Prostate gland (tissue), 2 donors: ENCODE data around the gene NEIL1. TPM values are rescaled to one million over a fixed set of nuclear protein-coding genes. Genes with fewer than 3 reads are reported as not detected.
"Not testable (repeated sequence)": the region's sequence is repeated elsewhere in the genome, so short reads cannot be mapped to it uniquely, and the experiment has no call there.

Experiments
- DNase-seq: peaks from one replicate; pipeline ENCODE4 v3.0.0-alpha.2; 2019; ENCODE audit warnings: low spot score
- H3K27ac ChIP-seq, 2 donors: fragments of 200-600 bp; sonication (generic); 2 replicates each; pipeline ENCODE4 v1.5.1; 2017 to 2019
- H3K27me3 ChIP-seq: fragments of 200-600 bp; sonication (generic); replicated peaks from 2 replicates; pipeline ENCODE4 v1.5.1; 2019; ENCODE audit not compliant: insufficient read depth
- H3K36me3 ChIP-seq, 2 donors: fragments of 200-600 bp; sonication (generic); 1 replicate in 1 of 2; 2 replicates in 1 of 2; pipeline versions ENCODE4 v1.5.1 to v1.8.1; 2017 to 2019
- H3K4me1 ChIP-seq: fragments of 200-600 bp; sonication (generic); replicated peaks from 2 replicates; pipeline ENCODE4 v1.5.1; 2019
- H3K4me3 ChIP-seq, 2 donors: fragments of 200-600 bp; sonication (generic); 2 replicates each; pipeline ENCODE4 v1.5.1; 2017 to 2019
- H3K9me3 ChIP-seq: fragments of 200-600 bp; sonication (generic); 2 replicates; pipeline ENCODE4 v1.5.1; 2017
- POLR2A ChIP-seq: fragments of 450-650 bp; IDR thresholded peaks from one replicate; pipeline ENCODE4 v1.6.1; 2016; ENCODE audit warnings: antibody characterized with exemption, mild to moderate bottlenecking
- POLR2AphosphoS5 ChIP-seq: sonication (generic); formaldehyde crosslinking; IDR thresholded peaks from one replicate; pipeline ENCODE4 v1.6.1; 2017; ENCODE audit warnings: antibody characterized with exemption
- WGBS: methylation state at CpG from one replicate; pipeline ENCODE4 v1.1.5; 2018; 5-methylcytosine and 5-hydroxymethylcytosine counted together
- intact Hi-C: fragments of 100-400 bp; cut with DNase I; formaldehyde crosslinking; loops from one replicate; pipeline ENCODE4 v1.14.2; 2022
- total RNA-seq, 2 donors: library from RNA; depleted of rRNA; stranded (reverse); fragments of >200 nt; gene quantifications; one replicate each; pipeline ENCODE4 v1.1.0, GENCODE V29; 2016
- TF ChIP-seq, protein P1 (sequence below), 4 experiments: fragments of 200-600 bp in 2 of 4; fragments of 450-650 bp in 2 of 4; sonication (generic) in 2 of 4; IDR thresholded peaks; 1 replicate in 3 of 4; 2 replicates in 1 of 4; pipeline ENCODE4 v1.5.1; 2016 to 2019; ENCODE audit warnings: antibody characterized with exemption in 4 of 4, mild to moderate bottlenecking in 2 of 4, moderate library complexity in 2 of 4

Gene NEIL1
- total RNA-seq, 2 donors from 2014 or later, result 46.0 to 79.5 TPM

DNA sequence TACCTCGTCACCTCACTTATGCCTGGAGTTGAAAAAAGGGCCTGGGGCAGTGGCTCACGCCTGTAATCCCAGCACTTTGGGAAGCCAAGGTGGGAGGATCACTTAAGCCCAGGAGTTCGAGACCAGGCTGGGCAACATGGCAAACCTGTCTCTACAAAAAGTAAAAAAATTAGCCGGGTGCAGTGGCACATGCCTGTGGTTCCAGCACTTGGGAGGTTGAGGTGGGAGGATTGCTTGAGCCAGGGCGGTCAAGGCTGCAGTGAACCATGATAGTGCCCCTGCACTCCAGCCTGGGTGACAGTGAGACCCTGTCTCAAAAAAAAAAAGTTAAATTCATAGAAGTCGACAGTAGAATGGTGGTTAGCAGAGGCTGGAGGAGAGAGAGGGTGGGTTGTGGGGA lies 4.6 kb upstream of the NEIL1 start:
- WGBS, result 83% methylated on average over 6 of the region's 6 CpGs
- no peaks in the 10 kb centered on the region for H3K4me1 ChIP-seq
- H3K4me3 ChIP-seq, result no peak overlapping the region
- no peaks in the 10 kb centered on the region for H3K36me3 ChIP-seq
- TF ChIP-seq POLR2AphosphoS5 (no peak), POLR2A (no peak)
- TF ChIP-seq, protein P1, sequence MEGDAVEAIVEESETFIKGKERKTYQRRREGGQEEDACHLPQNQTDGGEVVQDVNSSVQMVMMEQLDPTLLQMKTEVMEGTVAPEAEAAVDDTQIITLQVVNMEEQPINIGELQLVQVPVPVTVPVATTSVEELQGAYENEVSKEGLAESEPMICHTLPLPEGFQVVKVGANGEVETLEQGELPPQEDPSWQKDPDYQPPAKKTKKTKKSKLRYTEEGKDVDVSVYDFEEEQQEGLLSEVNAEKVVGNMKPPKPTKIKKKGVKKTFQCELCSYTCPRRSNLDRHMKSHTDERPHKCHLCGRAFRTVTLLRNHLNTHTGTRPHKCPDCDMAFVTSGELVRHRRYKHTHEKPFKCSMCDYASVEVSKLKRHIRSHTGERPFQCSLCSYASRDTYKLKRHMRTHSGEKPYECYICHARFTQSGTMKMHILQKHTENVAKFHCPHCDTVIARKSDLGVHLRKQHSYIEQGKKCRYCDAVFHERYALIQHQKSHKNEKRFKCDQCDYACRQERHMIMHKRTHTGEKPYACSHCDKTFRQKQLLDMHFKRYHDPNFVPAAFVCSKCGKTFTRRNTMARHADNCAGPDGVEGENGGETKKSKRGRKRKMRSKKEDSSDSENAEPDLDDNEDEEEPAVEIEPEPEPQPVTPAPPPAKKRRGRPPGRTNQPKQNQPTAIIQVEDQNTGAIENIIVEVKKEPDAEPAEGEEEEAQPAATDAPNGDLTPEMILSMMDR (IDR thresholded peaks at IDR 0.05), result no peak
- no peaks in the 10 kb centered on the region for H3K9me3 ChIP-seq
- no peak overlapping the region for H3K27ac ChIP-seq
- intact Hi-C loops, result no loop called here
- no peaks in the 10 kb centered on the region for H3K27me3 ChIP-seq
- DNase-seq, result no peak

DNA sequence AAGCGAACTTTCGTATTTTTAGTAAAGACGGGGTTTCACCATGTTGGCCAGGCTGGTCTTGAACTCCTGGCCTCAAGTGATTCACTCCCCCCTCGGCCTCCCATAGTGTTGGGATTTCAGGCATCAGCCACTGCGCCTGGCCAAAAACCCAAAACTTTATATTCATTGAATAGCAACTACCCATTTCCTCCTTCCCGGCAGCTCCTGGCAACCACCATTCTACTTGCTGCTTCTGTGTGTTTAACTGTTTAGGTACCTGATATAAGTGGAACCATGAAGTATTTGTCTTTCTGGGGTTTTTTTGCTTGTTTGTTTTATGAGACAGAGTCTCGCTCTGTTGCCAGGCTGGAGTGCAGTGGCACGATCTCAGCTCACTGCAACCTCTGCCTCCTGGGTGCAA lies 2.9 kb upstream of the NEIL1 start:
- H3K4me3 ChIP-seq, H3K9me3 ChIP-seq, H3K27me3 ChIP-seq, H3K36me3 ChIP-seq, H3K27ac ChIP-seq, H3K4me1 ChIP-seq, intact Hi-C loops, DNase-seq: not testable (repeated sequence)
- WGBS, result 32% methylated on average over 8 of the region's 8 CpGs

DNA sequence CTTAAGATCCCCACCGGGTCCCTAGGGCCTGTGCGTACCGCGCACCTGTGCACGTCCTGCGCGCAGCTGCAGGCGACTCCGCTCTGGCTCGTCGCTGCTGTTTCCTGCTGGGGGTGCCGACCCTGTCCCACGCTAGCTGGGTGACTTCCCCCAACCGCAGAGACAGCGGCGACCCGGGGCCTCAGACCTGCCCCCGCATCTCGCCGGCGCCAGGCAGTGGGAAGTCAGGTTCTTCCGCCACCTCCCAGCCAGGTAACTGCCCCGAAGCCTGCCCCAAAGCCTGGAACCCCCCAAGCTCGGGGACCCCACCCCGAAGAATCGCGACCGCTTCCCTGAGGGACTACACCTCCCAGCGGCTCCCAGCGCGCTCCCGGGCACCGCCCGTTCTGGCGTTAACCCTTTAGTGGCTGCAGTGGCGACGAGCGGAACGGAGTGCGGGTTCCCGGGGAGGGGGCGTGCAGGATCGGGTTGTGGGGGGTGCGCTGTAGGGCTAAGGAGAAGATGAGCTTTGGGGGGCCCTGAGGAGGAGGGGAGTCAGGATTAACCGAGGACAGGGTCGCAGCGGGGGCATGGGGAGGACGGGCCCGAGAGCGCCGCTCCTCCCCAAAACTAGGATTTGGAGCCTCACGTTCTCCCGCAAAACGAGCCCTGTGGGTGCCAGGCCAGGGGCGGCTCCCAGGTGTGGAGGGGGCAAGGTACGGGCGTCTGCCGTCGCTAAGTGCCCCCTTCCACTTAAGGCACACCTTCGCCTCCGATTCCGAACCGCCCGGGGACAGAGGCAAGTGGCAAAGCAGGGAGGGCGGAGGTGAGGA lies 589 bp downstream of the NEIL1 start:
- TF ChIP-seq POLR2AphosphoS5 (peak; percentile 39), POLR2A (peak; percentile 12)
- TF ChIP-seq, protein P1 (IDR thresholded peaks at IDR 0.05), result no peak
- peak; percentile 61 for DNase-seq
- H3K4me1 ChIP-seq, result no peaks in the 10 kb centered on the region
- under 1% methylated on average over 59 of the region's 65 CpGs for WGBS
- H3K9me3 ChIP-seq, result no peaks in the 10 kb centered on the region
- H3K27ac ChIP-seq, result peak overlapping the region; percentile 80 to 82
- H3K27me3 ChIP-seq, result no peaks in the 10 kb centered on the region
- H3K36me3 ChIP-seq, result no peaks in the 10 kb centered on the region
- intact Hi-C loops, result no loop called here
- peak overlapping the region; percentile 66 to 87 for H3K4me3 ChIP-seq

DNA sequence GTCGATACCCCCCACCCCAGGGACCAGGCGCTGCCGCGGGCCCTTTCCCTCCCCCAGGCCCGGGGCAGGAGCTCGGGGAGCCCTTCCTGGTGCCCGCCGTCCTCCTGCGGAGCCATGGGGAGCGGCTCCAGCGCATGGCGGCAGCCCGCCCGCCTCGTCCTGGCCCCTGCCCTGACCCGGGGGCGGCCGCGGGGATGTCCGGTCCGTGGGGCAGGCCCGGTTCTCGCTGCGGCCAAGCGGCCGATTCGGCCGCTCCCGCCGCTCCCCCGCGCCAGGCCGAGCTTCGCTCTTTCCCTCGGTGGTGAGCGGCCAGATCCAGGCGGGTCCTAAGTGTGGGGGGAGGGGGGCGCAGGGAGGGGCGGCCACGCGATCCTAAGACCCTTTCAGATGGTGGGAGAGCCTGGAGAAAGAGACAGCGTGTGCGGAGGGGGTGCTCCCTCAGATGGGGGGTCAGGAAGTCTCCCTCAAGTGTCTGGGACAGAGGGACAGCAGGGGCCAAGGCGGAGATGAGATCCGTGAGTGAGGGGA lies 1.3 kb downstream of the NEIL1 start:
- TF ChIP-seq POLR2A, result no peak
- TF ChIP-seq POLR2AphosphoS5, result no peak
- TF ChIP-seq, protein P1 (IDR thresholded peaks at IDR 0.05), result no peak
- no peaks in the 10 kb centered on the region for H3K4me1 ChIP-seq
- no peaks in the 10 kb centered on the region for H3K9me3 ChIP-seq
- DNase-seq, result no peak
- H3K27ac ChIP-seq, result peak overlapping the region; percentile 80 to 82
- H3K36me3 ChIP-seq, result no peaks in the 10 kb centered on the region
- WGBS, result 1% methylated on average over 19 of the region's 45 CpGs
- peak overlapping the region; percentile 66 to 87 for H3K4me3 ChIP-seq
- intact Hi-C loops, result no loop called here
- no peaks in the 10 kb centered on the region for H3K27me3 ChIP-seq

DNA sequence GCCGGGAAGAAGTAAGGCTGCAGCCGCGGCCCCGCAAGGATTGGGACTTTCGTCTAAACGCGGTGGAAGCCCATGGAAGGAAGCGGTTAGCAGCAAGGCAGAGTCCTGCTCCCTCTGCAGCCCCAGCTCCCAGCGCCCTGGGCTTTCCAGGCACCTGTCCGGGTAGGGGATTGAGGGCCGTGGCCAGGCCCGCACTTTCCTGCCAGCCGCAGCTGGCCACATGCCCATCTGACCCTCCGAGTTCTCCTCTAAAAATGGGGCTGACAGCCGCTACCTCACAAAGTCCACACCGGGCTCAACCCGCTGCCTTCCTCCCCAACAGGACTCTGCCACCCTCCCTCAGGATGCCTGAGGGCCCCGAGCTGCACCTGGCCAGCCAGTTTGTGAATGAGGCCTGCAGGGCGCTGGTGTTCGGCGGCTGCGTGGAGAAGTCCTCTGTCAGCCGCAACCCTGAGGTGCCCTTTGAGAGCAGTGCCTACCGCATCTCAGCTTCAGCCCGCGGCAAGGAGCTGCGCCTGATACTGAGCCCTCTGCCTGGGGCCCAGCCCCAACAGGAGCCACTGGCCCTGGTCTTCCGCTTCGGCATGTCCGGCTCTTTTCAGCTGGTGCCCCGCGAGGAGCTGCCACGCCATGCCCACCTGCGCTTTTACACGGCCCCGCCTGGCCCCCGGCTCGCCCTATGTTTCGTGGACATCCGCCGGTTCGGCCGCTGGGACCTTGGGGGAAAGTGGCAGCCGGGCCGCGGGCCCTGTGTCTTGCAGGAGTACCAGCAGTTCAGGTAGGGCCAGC lies 1.9 kb downstream of the NEIL1 start:
- DNase-seq, result no peak
- Histone ChIP-seq H3K27me3 (no peaks in the 10 kb centered on the region), H3K9me3 (no peaks in the 10 kb centered on the region), H3K36me3 (no peaks in the 10 kb centered on the region), H3K27ac (peak overlapping the region; percentile 80 to 82), H3K4me3 (peak overlapping the region; percentile 66 to 87), H3K4me1 (no peaks in the 10 kb centered on the region)
- TF ChIP-seq POLR2A (no peak), POLR2AphosphoS5 (no peak)
- TF ChIP-seq, protein P1 (IDR thresholded peaks at IDR 0.05), result no peak
- intact Hi-C loops, result no loop called here
- 27% methylated on average over 45 of the region's 46 CpGs for WGBS

DNA sequence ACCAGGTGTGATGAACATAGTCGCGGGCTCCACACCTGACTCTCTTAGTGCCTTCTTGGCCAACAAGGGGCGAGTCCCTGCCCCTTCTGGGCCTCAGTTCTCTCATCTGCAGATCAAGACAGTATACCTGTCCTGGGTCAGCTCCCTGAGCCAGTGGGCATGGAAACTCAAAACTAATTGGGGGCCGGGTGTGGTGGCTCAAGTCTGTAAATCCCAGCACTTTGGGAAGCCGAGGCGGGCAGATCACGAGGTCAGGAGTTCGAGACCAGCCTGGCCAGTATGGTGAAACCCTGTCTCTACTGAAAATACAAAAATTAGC lies 2.5 kb downstream of the NEIL1 start:
- H3K4me3 ChIP-seq, DNase-seq, H3K4me1 ChIP-seq, H3K36me3 ChIP-seq, H3K27me3 ChIP-seq, intact Hi-C loops, H3K9me3 ChIP-seq, H3K27ac ChIP-seq: not testable (repeated sequence)
- WGBS, result 89% methylated on average over 8 of the region's 8 CpGs
